ENCODE data around the gene FGR. TPM values are rescaled to one million over a fixed set of nuclear protein-coding genes. Genes with fewer than 3 reads are reported as not detected.

FGR gene
- total and polyA plus RNA-seq, 2 of the 13 experiments (the other 11 are each of a cell fraction or from before 2014, with no cell fraction given) = not detected

- TF ChIP-seq ZNF609 (CRISPR knock-in tag; IDR thresholded peaks at IDR 0.05; ENCODE audit: borderline replicate concordance) (peak; percentile 98), ZNF234 (CRISPR knock-in tag; conservative IDR thresholded peaks at IDR 0.05) (no peak), ZFY (CRISPR knock-in tag; IDR thresholded peaks at IDR 0.05) (peak; percentile 68), ZNF33B (CRISPR knock-in tag; IDR thresholded peaks at IDR 0.05) (0 out of 2 replicates have a peak, but pooled peaks have one; percentile 70), HMG20B (CRISPR knock-in tag; conservative IDR thresholded peaks at IDR 0.05) (peak; percentile 98), ZNF205 (CRISPR knock-in tag; IDR thresholded peaks at IDR 0.05) (0 out of 2 replicates have a peak, but pooled peaks have one; percentile 30), HNF4G (IDR thresholded peaks at IDR 0.05; ENCODE audit: borderline replicate concordance, low read depth, low read length) (peak; percentile 93), HNF4G (CRISPR knock-in tag; IDR thresholded peaks at IDR 0.05; ENCODE audit: borderline replicate concordance, low read depth) (peak; percentile 95), ZNF83 (CRISPR knock-in tag; IDR thresholded peaks at IDR 0.05; ENCODE audit: borderline replicate concordance) (no peak), BCL3 (CRISPR knock-in tag; IDR thresholded peaks at IDR 0.05) (peak; percentile 91; the same call in 1 of the 2 replicates), HIC2 (CRISPR knock-in tag; IDR thresholded peaks at IDR 0.05; ENCODE audit: low read depth) (no peak), ATRX (CRISPR knock-in tag; IDR thresholded peaks at IDR 0.05; ENCODE audit: borderline replicate concordance) (no peak), ZNF768 (CRISPR knock-in tag; IDR thresholded peaks at IDR 0.05) (no peak), ZSCAN29 (CRISPR knock-in tag; conservative IDR thresholded peaks at IDR 0.05) (peak; percentile 52; the same call in 1 of the 2 replicates), XRCC5 (optimal IDR thresholded peaks at IDR 0.05; ENCODE audit: low read length) (peak; percentile 86), AKNA (CRISPR knock-in tag; IDR thresholded peaks at IDR 0.05; ENCODE audit: borderline replicate concordance) (no peak)
Observed at GRCh38 chr1:27607239-27607804, 27.7 kb downstream of the FGR start (continued).
